ENCODE data around the gene C10orf53. TPM values are rescaled to one million over a fixed set of nuclear protein-coding genes. Genes with fewer than 3 reads are reported as not detected.

C10orf53 gene
- total RNA-seq, 1 donor from 2014 or later = not detected

DNA sequence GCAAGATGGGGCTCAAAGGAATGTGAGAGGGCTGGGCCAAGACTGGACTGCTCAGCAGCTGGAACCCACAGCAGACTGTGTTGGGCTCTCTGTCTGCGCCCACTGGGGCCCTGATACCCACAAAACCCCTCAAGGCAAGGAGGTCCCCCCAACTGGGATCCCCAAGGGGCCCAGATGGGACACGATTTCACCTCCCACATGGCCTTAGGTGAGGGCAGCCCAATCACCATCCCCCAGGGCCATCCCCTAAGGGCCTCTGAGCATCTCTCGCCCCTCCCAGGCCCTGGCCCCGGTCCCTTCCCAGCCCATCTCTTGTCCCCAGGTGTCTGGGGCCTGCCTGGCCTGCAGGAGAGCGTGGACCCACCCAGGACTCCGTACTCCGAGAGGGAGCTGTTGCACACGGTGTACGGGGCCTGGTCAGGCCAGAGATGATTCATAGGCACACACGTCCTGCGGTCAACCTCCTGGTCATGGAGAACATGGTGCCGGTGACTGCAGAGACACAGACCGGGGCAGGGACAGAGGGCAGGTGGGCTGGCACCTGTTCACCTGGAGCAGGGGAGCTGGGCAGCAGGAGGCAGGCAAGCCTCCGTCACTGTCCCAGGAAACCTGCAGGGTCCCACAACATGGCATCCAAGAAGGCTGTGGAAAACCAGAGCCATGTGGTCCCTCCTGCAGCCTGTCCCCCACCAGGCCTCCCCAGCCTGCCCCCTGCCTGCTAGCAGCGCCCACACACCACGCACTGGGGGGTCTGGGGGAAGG is 61.1 kb downstream of the C10orf53 start:
- no peak for DNase-seq (ENCODE audit: low spot score)
- no peaks in the 10 kb centered on the region for H3K36me3 Mint-ChIP-seq (ENCODE audit: low read depth)
- no peaks in the 10 kb centered on the region for H3K4me1 Mint-ChIP-seq (ENCODE audit: low read depth)
- no peaks in the 10 kb centered on the region for H3K9me3 Mint-ChIP-seq (ENCODE audit: low read depth)
- peaks cover under 1% of the 10 kb centered on the region for H3K27me3 Mint-ChIP-seq (ENCODE audit: low read depth)
- H3K4me3 Mint-ChIP-seq (ENCODE audit: unreplicated experiment) = no peak overlapping the region
- TF ChIP-seq, protein P1, sequence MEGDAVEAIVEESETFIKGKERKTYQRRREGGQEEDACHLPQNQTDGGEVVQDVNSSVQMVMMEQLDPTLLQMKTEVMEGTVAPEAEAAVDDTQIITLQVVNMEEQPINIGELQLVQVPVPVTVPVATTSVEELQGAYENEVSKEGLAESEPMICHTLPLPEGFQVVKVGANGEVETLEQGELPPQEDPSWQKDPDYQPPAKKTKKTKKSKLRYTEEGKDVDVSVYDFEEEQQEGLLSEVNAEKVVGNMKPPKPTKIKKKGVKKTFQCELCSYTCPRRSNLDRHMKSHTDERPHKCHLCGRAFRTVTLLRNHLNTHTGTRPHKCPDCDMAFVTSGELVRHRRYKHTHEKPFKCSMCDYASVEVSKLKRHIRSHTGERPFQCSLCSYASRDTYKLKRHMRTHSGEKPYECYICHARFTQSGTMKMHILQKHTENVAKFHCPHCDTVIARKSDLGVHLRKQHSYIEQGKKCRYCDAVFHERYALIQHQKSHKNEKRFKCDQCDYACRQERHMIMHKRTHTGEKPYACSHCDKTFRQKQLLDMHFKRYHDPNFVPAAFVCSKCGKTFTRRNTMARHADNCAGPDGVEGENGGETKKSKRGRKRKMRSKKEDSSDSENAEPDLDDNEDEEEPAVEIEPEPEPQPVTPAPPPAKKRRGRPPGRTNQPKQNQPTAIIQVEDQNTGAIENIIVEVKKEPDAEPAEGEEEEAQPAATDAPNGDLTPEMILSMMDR (IDR thresholded peaks at IDR 0.05) = no peak
- H3K27ac Mint-ChIP-seq (ENCODE audit: unreplicated experiment) = no peak overlapping the region

GRCh38 chr10:49741108-49741995 is 61.9 kb downstream of the C10orf53 start:
- Mint-ChIP-seq H3K27ac (ENCODE audit: unreplicated experiment) (no peak overlapping the region), H3K9me3 (ENCODE audit: low read depth) (no peaks in the 10 kb centered on the region), H3K4me1 (ENCODE audit: low read depth) (no peaks in the 10 kb centered on the region), H3K36me3 (ENCODE audit: low read depth) (no peaks in the 10 kb centered on the region), H3K27me3 (ENCODE audit: low read depth) (peaks cover 3% of the 10 kb centered on the region), H3K4me3 (ENCODE audit: unreplicated experiment) (no peak overlapping the region)
- TF ChIP-seq, protein P1 (IDR thresholded peaks at IDR 0.05) = no peak
- DNase-seq (ENCODE audit: low spot score) = no peak

GRCh38 chr10:49742683-49743463 is 63.4 kb downstream of the C10orf53 start:
- Mint-ChIP-seq H3K36me3 (ENCODE audit: low read depth) (no peaks in the 10 kb centered on the region), H3K27me3 (ENCODE audit: low read depth) (peaks cover 7% of the 10 kb centered on the region), H3K4me1 (ENCODE audit: low read depth) (no peaks in the 10 kb centered on the region), H3K9me3 (ENCODE audit: low read depth) (no peaks in the 10 kb centered on the region), H3K27ac (ENCODE audit: unreplicated experiment) (no peak overlapping the region), H3K4me3 (ENCODE audit: unreplicated experiment) (no peak overlapping the region)
- TF ChIP-seq, protein P1 (IDR thresholded peaks at IDR 0.05) = no peak
- DNase-seq (ENCODE audit: low spot score) = no peak

DNA sequence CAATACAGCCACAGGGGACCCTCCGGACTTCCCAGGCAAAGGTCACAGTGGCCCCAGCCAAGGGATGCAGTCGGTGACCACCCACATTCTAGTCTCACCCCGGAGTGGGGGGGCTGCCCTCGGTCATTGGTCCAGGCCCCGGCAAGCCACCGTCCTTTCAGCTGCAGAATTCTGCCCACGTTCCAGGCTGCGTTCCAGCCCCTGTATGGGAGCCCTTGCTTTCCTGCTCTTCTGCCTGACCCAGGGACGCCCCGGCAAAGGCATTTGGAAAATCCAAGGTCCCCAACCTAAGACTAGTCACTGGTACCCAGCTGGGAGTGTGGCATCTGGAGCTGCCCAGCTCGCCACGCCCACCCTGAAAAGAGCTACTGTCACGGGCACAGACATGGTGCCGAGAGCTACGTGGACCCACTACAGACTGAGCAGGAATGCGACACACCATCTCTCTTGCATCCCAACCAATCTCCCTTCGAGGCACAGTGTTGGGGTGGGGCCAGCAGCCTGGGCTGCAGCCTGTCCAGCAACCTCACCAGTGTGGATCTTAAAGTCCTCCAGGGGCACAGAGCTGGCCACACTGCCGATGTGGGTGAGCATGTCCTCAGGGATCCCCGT is 64.1 kb downstream of the C10orf53 start:
- TF ChIP-seq, protein P1 (IDR thresholded peaks at IDR 0.05) = no peak
- no peaks in the 10 kb centered on the region for H3K9me3 Mint-ChIP-seq (ENCODE audit: low read depth)

More for the DNA sequence above, 64.1 kb downstream of the C10orf53 start:
- DNase-seq (ENCODE audit: low spot score) = no peak
- Mint-ChIP-seq H3K27me3 (ENCODE audit: low read depth) (peaks cover 7% of the 10 kb centered on the region), H3K36me3 (ENCODE audit: low read depth) (no peaks in the 10 kb centered on the region), H3K4me3 (ENCODE audit: unreplicated experiment) (no peak overlapping the region), H3K4me1 (ENCODE audit: low read depth) (no peaks in the 10 kb centered on the region), H3K27ac (ENCODE audit: unreplicated experiment) (no peak overlapping the region)

Data from chondrocyte (in vitro differentiated cells).